Activated B cell treated with CpG ODN at 0.5 μM for 24 hours (primary cell): ENCODE data around the gene FEM1B. TPM values are rescaled to one million over a fixed set of nuclear protein-coding genes. Genes with fewer than 3 reads are reported as not detected.
A peak's percentile ranks its signal among the peaks of the same experiment; 100 is the strongest.

Experiments used
- ATAC-seq: fragments of 200-7000 bp; cut with Tn5 transposase; one replicate; pipeline ENCODE4 v1.10.0; 2021; ENCODE audit warnings: low read depth, mild to moderate bottlenecking, moderate library complexity
- CTCF ChIA-PET: fragments of 350-600 bp; sonication (Branson Sonifier 250); formaldehyde crosslinking; loops from one replicate; lab custom pipeline; 2021; ENCODE audit warnings: antibody characterized with exemption; lab: Charles Lee
- POLR2A ChIA-PET: fragments of 350-600 bp; sonication (Branson Sonifier 250); formaldehyde crosslinking; loops from one replicate; lab custom pipeline; 2021; ENCODE audit warnings: antibody characterized with exemption; lab: Charles Lee
- DNase-seq: peaks from one replicate; pipeline ENCODE4 v3.0.0; 2022
- H3K27ac Mint-ChIP-seq: one replicate; pipeline ENCODE4 v1.8.0; 2020; ENCODE audit warnings: mixed read lengths
- H3K27me3 Mint-ChIP-seq: one replicate; pipeline ENCODE4 v1.8.0; 2021; ENCODE audit warnings: mixed read lengths
- H3K36me3 Mint-ChIP-seq: one replicate; pipeline ENCODE4 v1.8.0; 2021; ENCODE audit warnings: low read depth, mixed read lengths
- H3K4me1 Mint-ChIP-seq: one replicate; pipeline ENCODE4 v1.8.0; 2021; ENCODE audit warnings: mixed read lengths
- H3K4me3 Mint-ChIP-seq: one replicate; pipeline ENCODE4 v1.8.0; 2020; ENCODE audit warnings: mild to moderate bottlenecking, mixed read lengths
- H3K9me3 Mint-ChIP-seq: one replicate; pipeline ENCODE4 v1.8.0; 2020; ENCODE audit warnings: mixed read lengths
- intact Hi-C: fragments of 100-400 bp; cut with micrococcal nuclease; formaldehyde crosslinking; loops from one replicate; pipeline ENCODE4 v1.15.1; 2024
- total RNA-seq: library from RNA; stranded (reverse); gene quantifications from 2 replicates; pipeline ENCODE4 v1.2.3, GENCODE V29; 2022
- TF ChIP-seq, protein P1 (sequence below): fragments of 200-600 bp; IDR thresholded peaks from one replicate; pipeline ENCODE4 v1.8.0; 2022; ENCODE audit warnings: antibody characterized with exemption, mild to moderate bottlenecking

The FEM1B gene
- total RNA-seq, 1 donor from 2014 or later = 42.2 TPM

GRCh38 chr15:68277131-68277602 is 378 bp upstream of the FEM1B start:
- intact Hi-C loops = loop anchor here (1.0 to 10.0 kb wide), 6 partner anchors 22 to 888 kb away; partner anchors contain the start of genes ANP32A, CLN6, GLCE and RNU6-1
- CTCF ChIA-PET = interaction anchor here (1.1 to 3.4 kb wide), 2 partner anchors 24 to 29 kb away, joined by 6 to 14 read pairs; no protein-coding TSS in a partner anchor
- Mint-ChIP-seq H3K4me3 (peak overlapping the region; percentile 93), H3K9me3 (no peaks in the 10 kb centered on the region), H3K36me3 (peaks cover 13% of the 10 kb centered on the region), H3K4me1 (peaks cover 50% of the 10 kb centered on the region), H3K27ac (peak overlapping the region; percentile 96), H3K27me3 (no peaks in the 10 kb centered on the region)
- DNase-seq = no peak
- POLR2A ChIA-PET = interaction anchor here (0.9 to 2.5 kb wide), 16 partner anchors 14 to 1773 kb away, joined by 3 to 35 read pairs (median 6); partner anchors contain the start of genes C15orf61, CLN6, PIAS1 and RNU6-1
- TF ChIP-seq, protein P1, sequence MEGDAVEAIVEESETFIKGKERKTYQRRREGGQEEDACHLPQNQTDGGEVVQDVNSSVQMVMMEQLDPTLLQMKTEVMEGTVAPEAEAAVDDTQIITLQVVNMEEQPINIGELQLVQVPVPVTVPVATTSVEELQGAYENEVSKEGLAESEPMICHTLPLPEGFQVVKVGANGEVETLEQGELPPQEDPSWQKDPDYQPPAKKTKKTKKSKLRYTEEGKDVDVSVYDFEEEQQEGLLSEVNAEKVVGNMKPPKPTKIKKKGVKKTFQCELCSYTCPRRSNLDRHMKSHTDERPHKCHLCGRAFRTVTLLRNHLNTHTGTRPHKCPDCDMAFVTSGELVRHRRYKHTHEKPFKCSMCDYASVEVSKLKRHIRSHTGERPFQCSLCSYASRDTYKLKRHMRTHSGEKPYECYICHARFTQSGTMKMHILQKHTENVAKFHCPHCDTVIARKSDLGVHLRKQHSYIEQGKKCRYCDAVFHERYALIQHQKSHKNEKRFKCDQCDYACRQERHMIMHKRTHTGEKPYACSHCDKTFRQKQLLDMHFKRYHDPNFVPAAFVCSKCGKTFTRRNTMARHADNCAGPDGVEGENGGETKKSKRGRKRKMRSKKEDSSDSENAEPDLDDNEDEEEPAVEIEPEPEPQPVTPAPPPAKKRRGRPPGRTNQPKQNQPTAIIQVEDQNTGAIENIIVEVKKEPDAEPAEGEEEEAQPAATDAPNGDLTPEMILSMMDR = no peak
- peak; percentile 10 for ATAC-seq

- peak overlapping the region; percentile 96 for H3K27ac Mint-ChIP-seq
- intact Hi-C loops = loop anchor here (1.0 to 10.0 kb wide), 5 partner anchors 29 to 1175 kb away; partner anchors contain the start of genes ANP32A, GLCE, PIAS1 and RPLP1
- ChIA-PET POLR2A (interaction anchor here (0.6 to 2.5 kb wide), 14 partner anchors 9 to 1175 kb away, joined by 3 to 35 read pairs (median 8); partner anchors contain the start of genes C15orf61, CLN6, PIAS1 and RPLP1), CTCF (interaction anchor here (1.1 to 3.4 kb wide), 2 partner anchors 25 to 28 kb away, joined by 6 to 14 read pairs; no protein-coding TSS in a partner anchor)
- peak overlapping the region; percentile 93 for H3K4me3 Mint-ChIP-seq
- no peaks in the 10 kb centered on the region for H3K9me3 Mint-ChIP-seq
- DNase-seq (no peak), ATAC-seq (no peak)
- H3K36me3 Mint-ChIP-seq = peaks cover 13% of the 10 kb centered on the region
- TF ChIP-seq, protein P1 = no peak
- H3K27me3 Mint-ChIP-seq = no peaks in the 10 kb centered on the region
- H3K4me1 Mint-ChIP-seq = peaks cover 55% of the 10 kb centered on the region
Observed at GRCh38 chr15:68278345-68278594, 725 bp downstream of the FEM1B start.

- DNase-seq = no peak
- POLR2A ChIA-PET = interaction anchor here (0.6 to 2.5 kb wide), 5 partner anchors 12 to 758 kb away, joined by 5 to 35 read pairs (median 13); partner anchors contain the start of genes C15orf61, CLN6 and PIAS1
- Mint-ChIP-seq H3K36me3 (peaks cover 13% of the 10 kb centered on the region), H3K4me1 (peaks cover 56% of the 10 kb centered on the region), H3K27ac (peak overlapping the region; percentile 96), H3K9me3 (no peaks in the 10 kb centered on the region), H3K4me3 (peak overlapping the region; percentile 93), H3K27me3 (no peaks in the 10 kb centered on the region)
- CTCF ChIA-PET = interaction anchor here (1.0 kb wide), 1 partner anchor 26 kb away, joined by 3 read pairs; no protein-coding TSS in a partner anchor
- ATAC-seq = no peak
- TF ChIP-seq, protein P1 = no peak
- intact Hi-C loops = loop anchor here (1.0 to 10.0 kb wide), 5 partner anchors 28 to 1174 kb away; partner anchors contain the start of genes ANP32A, GLCE, PIAS1 and RPLP1
Observed at GRCh38 chr15:68278595-68279405, 1.3 kb downstream of the FEM1B start.

- ATAC-seq (no peak), DNase-seq (no peak)
- Mint-ChIP-seq H3K9me3 (no peaks in the 10 kb centered on the region), H3K27ac (peak overlapping the region; percentile 7), H3K36me3 (peaks cover 20% of the 10 kb centered on the region), H3K4me3 (peak overlapping the region; percentile 93), H3K4me1 (peaks cover 63% of the 10 kb centered on the region), H3K27me3 (no peaks in the 10 kb centered on the region)
- intact Hi-C loops = loop anchor here (2.0 to 10.0 kb wide), 4 partner anchors 27 to 1173 kb away; partner anchors contain the start of genes ANP32A, GLCE and RPLP1
- ChIA-PET CTCF (interaction anchor here (0.9 to 1.0 kb wide), 2 partner anchors 27 kb away, joined by 3 read pairs; no protein-coding TSS in a partner anchor), POLR2A (no interaction called here)
- TF ChIP-seq, protein P1 = no peak
Observed at GRCh38 chr15:68279779-68280753, 2.5 kb downstream of the FEM1B start.
